GM18502 (cell line): ENCODE measurements around the gene PIBF1.
"Not testable (repeated sequence)": the region's sequence is repeated elsewhere in the genome, so short reads cannot be mapped to it uniquely, and the experiment has no call there.

Source experiments
- ATAC-seq: cut with Tn5 transposase; IDR thresholded peaks from one replicate; pipeline ENCODE4 v1.9.1; 2021; ENCODE audit warnings: mild to moderate bottlenecking; ENCODE audit not compliant: unreplicated experiment, poor library complexity

The PIBF1 gene

GRCh38 chr13:72891423-72891822, 109.5 kb downstream of the PIBF1 start:
- ATAC-seq: no peak

DNA sequence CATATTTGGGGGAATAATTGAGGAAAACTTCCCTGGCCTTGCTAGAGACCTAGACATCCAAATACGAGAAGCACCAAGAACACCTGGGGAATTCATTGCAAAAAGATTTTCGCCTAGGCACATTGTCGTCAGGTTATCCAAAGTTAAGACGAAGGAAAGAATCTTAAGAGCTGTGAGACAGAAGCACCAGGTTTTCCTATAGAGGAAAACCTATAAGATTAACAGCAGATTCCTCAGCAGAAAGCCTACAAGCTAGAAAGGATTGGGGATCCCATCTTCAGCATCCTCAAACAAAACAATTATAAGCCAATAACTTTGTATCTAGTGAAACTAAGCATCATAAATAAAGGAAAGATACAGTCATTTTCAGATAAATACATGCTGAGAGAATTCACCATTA, 114.9 kb downstream of the PIBF1 start:
- no peak for ATAC-seq

DNA sequence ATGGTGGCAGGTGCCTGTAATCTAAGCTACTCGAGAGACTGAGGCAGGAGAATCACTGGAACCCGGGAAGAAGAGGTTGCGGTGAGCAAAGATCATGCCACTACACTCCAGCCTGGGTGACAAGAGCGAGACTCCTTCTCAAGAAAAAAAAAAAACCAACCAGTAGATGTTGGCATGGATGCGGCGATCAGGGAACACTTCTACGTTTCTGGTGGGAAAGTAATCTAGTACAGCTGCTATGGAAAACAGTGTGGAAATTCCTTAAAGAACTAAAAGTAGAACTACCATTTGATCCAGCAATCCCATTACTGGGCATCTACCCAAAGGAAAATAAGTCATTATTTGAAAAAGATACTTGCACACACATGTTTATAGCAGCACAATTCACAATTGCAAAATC, 119.6 kb downstream of the PIBF1 start:
- not testable (repeated sequence) for ATAC-seq

GRCh38 chr13:72908416-72908815, 126.5 kb downstream of the PIBF1 start:
- no peak for ATAC-seq

GRCh38 chr13:72911981-72912380, 130.0 kb downstream of the PIBF1 start:
- ATAC-seq: no peak

GRCh38 chr13:72920097-72920496, 138.2 kb downstream of the PIBF1 start:
- no peak for ATAC-seq

- no peak for ATAC-seq
Observed at GRCh38 chr13:72931311-72931710, 149.4 kb downstream of the PIBF1 start.

DNA sequence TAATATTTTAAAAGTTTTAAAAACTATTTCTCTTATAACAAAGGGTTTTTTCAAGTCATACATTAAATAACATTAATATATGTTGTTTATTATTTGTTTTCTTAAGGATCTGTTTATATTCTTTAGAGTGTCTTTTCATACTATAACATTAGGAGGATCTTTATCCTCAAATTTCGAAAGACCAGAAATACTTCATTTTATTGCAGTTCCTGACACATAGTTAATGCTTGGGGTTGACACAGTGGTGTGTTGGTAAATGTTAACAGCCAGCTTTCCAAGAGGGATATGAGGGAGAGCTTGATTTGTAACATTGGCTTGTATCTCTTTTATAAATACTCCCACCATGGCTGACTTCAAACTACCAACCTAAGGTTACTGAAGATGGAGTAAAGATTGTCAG, 150.3 kb downstream of the PIBF1 start:
- ATAC-seq: no peak

GRCh38 chr13:72946267-72946666, 164.3 kb downstream of the PIBF1 start:
- not testable (repeated sequence) for ATAC-seq

- ATAC-seq: no peak
Observed at GRCh38 chr13:72952529-72953141, 170.7 kb downstream of the PIBF1 start.

DNA sequence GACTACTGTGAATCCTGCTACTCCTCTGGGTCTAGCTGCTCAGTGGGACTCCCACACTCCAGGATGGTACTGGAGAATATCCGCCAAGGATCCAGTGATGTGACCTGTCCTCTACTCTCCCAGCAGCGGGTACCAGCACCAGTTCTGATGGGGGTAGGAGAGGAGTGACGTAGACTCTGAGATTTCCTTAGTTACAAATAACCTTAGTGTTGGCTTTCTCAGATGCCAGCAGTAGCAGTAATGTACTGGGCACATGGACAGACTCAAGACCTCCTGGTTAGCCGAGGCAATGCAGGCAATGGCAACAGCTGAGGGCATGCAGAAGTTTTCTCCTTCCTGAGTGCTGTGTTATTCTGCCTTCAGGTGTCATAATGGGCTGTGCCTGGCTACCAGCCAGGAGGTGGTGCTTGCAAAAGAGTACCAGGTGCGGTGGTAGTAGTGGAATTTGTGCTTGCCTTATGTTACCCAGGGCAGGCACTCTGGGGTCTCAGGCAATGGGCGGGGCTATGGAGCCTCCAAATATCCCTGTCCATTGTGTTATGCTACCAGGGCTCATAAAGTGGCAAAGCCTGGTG, 171.5 kb downstream of the PIBF1 start:
- no peak for ATAC-seq

GRCh38 chr13:72959643-72960042, 177.7 kb downstream of the PIBF1 start:
- no peak for ATAC-seq

DNA sequence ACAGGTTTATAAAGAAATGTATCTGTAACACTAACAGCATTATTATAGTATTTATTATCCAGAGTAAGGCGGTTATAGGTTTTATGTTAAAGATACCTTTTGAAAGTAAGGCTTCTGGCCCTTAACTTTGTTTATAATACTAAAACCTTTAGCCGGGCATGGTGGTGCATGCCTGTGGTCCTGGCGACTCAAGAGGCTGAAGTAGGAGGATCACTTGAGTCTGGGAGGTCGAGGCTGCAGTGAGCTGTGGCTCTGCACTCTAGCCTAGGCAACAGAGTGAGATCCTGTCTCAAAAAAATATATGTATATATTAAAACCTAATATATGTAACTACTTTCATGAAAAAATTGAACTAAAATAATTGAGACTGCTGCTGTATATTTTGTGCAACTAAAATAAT, 178.2 kb downstream of the PIBF1 start:
- no peak for ATAC-seq

- ATAC-seq: no peak
Observed at GRCh38 chr13:72960541-72960940, 178.6 kb downstream of the PIBF1 start.

- peak; percentile 90 for ATAC-seq
Observed at GRCh38 chr13:72963762-72964161, 181.8 kb downstream of the PIBF1 start.

DNA sequence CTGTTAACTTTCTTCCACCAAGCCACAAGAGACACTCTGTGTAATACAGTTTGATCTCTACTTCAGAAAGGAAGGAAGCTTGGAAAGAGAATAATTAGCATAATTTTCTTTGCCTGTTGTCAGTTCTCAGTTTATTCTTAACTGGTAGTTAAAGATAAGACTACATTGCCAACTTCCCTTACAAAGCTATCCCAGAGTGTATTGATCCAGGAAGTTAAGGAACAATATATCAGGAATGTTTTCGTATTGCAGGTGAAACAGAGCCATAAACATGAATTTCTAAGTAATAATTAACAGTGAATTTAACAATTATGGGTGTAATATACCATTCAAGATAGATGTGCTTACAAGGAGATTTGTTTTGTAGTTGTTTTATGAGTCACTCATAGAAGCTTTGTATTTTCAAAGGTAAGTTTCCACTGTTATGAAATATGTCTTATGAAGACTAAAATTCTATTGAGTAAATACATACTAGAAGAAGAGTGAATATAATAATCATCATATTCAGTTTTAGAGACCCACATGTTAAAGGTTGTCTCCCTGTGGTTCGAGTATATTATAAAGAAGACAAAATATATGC, 188.5 kb downstream of the PIBF1 start:
- no peak for ATAC-seq

- no peak for ATAC-seq
Observed at GRCh38 chr13:72970956-72971355, 189.0 kb downstream of the PIBF1 start.

DNA sequence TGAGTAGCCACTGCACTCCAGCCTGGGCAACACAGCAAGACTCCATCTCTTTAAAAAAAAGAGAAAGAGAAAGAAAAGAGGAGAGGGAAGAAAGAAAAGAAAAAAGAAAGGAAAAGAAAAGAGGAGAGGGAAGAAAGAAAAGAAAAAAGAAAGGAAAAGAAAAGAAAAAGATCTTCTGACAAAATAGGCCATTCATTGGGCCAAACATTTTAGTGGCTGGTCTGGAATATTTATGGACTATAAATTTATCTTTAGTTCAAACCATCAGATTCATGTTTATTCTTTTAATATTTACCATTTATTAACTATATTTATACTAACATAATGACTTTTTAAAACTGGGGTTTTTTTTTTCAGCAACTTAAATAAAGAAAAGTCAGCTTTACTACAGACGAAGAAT, 191.3 kb downstream of the PIBF1 start:
- ATAC-seq: no peak

DNA sequence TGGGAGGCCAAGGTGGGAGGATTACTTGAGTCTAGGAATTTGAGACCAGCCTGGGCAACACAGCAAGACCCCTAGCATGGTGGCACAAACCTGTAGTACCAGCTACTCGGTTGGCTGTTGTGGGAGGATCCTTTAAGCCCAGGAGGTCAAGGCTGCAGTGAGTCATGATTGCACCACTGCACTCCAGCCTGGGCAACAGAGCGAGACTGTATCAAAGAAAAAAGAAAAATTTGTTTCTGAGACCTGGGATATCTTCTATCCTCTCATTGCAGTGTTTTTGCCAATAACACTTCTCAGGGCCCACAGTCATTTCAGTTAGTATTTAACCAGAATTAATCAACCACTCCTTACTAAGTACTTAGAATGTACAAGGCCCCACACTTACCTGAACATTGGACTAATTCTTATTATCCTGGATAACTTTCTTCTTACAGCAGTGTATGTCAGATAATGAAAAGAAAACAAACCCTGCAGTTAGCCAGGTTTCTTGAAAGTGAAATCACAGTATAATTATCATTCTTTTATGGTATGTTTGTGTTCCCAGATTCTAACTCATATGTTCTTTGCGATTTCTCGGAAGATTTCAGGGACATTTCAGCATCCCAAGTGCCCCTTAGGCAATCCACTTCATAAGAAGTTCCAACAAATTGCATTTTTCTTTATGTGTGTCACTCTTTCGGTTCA, 201.3 kb downstream of the PIBF1 start:
- no peak for ATAC-seq

DNA sequence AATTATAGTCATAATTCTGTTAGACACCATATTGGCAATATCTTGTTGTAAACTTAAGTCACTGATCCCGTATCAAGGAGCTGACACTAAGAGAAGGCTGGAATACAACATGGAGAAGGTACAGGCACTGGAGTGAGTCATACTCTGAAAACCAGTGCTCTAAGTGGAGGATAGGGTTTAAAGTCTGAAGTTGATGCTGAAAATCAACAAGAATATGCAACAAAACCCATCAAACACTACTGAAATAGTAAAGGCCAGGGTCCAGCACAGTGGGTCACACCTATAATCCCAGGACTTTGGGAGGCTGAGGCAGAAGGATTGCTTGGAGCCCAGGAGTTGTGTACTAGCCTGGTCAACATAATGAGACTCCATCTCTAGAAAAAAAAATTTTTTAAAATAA, 203.7 kb downstream of the PIBF1 start:
- no peak for ATAC-seq

GRCh38 chr13:72986197-72986596, 204.3 kb downstream of the PIBF1 start:
- no peak for ATAC-seq

GRCh38 chr13:72990953-72991352, 209.0 kb downstream of the PIBF1 start:
- ATAC-seq: no peak
